Stimulated activated CD4-positive, alpha-beta T cell treated with anti-CD3 and anti-CD28 coated beads, Interleukin-2, amount 100 ng/mL, for 24 hours (primary cell): ENCODE measurements around the gene MAN2A2.
"Not testable (repeated sequence)": the region's sequence is repeated elsewhere in the genome, so short reads cannot be mapped to it uniquely, and the experiment has no call there.

Source experiments
- DNase-seq, 2 donors: peaks; one replicate each; pipeline ENCODE4 v3.0.0-alpha.2; 2020

MAN2A2 gene

DNA sequence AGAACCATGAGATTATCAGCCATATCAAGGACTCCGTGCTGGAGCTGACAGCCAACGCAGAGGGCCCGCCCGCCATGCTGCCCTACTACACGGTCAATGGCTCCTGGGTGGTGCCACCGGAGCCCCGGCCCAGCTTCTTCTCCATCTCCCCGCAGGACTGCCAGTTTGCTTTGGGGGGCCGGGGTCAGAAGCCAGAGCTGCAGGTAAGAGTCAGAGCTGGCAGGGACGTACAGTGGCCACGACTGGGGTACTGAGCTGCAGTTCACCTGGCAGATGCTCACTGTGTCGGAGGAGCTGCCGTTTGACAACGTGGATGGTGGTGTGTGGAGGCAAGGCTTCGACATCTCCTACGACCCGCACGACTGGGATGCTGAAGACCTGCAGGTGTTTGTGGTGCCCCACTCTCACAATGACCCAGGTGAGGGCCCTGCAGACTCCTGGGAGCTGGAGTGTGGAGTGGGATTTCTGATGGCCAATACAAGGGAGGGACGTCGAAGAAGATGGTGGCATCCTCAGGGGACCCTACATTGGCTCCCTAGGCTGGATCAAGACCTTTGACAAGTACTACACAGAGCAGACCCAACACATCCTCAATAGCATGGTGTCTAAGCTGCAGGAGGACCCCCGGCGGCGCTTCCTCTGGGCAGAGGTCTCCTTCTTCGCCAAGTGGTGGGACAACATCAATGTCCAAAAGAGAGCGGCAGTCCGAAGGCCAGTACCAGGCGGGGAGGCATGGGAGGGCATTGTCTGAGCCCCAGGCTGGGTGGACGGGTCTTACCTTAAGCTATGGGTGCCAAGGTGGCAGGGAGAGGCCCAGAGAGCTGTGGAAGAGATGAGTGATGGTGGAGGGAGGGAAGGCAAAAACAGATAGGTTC, 2.4 kb downstream of the MAN2A2 start:
- no peak for DNase-seq

DNA sequence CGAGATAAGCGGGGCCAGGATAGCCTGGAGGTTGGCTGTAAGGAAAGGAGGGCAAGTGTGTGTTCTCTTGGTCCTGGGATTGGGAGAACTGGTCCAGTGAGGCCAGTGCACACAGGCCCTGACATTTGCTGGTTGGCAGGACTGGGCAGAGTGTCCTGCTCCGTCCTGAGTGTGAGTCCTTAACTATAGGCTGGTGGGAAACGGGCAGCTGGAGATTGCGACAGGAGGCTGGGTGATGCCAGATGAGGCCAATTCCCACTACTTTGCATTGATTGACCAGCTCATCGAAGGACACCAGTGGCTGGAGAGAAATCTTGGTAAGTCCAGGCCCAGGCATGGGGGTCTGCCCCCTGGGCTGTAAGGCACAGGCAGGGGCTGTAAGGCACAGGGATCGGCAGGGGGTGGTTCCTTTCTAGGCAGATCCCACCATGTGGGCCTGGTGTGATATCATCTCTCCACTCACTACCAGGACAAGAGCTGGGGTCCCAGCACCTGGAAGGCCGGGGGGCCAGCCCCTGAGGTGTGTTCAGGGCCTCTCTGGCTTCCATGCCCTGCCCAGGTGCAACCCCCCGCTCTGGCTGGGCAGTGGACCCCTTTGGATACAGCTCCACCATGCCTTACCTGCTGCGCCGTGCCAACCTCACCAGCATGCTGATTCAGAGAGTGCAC, 3.2 kb downstream of the MAN2A2 start:
- no peak for DNase-seq

DNA sequence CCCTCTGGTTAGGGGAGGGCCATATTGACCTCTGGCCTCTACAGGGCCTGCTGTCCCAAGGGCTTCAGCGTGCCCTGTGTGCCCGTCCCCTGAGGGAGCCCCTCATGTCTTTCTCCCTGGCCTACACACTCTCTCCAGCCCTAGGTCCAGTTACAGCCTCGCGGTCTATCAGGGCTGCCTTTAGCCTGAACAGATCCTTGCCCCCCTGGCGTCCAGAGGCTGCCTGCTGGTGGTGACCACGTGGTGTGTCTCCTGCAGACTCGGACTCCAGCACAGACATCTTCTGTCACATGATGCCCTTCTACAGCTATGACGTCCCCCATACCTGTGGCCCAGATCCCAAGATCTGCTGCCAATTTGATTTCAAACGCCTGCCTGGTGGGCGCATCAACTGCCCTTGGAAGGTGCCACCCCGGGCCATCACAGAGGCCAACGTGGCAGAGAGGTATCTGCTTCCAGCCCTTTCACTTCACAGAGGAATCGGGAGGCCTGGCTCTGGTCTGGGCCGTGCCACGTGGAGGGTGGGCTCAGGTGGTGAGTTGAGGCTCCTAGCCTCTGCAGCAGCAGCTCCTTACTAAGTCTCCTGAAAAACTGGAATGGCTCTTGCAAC, 4.1 kb downstream of the MAN2A2 start:
- DNase-seq = no peak

DNA sequence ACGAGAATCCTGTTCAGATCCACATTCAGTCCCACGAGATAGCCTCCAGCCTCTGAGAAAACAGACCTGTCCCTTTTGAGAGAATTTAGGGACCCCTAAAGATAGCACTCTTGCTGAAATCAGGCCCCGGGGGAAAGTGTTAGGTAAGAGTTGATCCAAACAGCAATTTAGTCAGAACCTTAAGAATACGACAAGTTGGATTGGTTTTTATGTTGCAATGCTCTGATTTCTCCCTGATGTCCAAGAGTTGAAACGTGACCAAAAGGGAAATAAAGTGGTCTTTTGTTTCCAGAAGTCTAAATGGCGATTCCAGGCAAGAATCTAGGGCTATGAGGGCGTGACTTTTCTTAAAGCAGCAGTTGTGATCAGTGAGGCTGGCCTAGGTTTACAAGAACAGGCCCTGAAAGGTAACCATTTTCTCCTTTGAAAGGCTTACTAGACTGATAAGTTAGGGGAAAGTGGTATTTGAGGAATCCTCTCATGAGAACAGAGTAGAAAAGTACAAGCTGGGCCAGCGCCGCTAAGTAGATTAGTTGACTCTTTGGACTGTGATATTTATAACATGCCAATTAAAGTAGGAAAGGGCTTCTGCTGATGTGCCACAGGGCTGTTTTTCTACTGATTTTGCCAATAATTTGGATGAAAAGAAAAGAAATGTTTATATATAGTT, 4.9 kb downstream of the MAN2A2 start:
- no peak for DNase-seq

DNA sequence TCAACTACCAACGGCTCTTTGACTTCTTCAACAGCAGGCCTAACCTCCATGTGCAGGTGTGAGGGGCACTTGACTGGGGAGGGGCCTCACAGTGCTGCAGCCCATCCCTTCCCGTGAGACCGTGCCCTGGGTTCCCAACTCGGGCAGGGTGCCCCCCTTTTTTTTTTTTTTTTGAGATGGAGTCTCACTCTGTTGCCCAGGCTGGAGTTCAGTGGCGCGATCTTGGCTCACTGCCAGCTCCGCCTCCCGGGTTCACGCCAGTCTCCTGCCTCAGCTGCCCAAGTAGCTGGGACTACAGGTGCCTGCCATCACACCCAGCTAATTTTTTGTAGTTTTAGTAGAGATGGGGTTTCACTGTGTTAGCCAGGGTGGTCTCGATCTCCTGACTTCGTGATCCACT, 6.3 kb downstream of the MAN2A2 start:
- not testable (repeated sequence) for DNase-seq

DNA sequence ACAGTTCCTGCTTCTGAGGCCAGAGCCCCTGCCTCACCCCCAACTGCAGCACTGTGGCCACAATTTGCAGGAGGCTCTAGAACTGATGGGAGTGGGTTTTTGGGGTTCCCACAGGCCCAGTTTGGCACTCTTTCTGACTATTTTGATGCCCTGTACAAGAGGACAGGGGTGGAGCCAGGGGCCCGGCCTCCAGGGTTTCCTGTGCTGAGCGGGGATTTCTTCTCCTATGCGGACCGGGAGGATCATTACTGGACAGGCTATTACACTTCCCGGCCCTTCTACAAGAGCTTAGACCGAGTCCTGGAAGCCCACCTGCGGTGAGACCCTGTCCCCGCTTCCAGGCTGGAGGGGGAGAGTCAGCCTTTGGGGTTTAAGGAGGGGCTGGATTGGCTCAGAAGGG, 6.9 kb downstream of the MAN2A2 start:
- DNase-seq = no peak

DNA sequence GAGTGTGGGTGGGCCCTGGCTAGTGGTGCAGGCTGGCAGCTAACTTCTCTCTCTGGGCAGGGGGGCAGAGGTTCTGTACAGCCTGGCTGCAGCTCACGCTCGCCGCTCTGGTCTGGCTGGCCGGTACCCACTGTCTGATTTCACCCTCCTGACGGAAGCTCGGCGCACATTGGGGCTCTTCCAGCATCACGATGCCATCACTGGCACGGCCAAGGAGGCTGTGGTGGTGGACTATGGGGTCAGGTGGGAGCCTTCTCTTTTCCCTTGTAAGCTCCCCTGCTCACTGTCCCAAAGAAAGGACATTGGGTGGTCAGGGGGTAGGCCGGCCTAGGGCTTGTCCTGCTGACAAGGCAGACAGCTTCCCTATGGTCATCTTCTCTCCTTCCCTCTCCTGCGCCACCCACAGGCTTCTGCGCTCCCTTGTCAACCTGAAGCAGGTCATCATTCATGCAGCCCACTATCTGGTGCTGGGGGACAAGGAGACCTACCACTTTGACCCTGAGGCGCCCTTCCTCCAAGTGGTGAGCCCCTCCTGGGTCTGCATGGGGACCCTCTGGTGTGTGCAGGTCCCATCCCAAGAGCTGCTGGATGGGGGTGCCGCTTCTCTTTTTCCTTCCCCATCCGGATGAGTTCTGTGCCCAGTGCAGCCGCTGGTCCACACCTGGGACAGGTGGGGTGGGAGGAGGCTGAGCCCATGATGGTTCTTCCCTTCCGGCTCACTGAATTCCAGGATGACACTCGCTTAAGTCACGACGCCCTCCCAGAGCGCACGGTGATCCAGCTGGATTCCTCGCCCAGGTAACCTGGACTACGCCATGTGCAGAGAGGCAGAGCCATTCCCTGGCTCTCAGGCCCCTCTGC, 7.6 kb downstream of the MAN2A2 start:
- no peak for DNase-seq

DNA sequence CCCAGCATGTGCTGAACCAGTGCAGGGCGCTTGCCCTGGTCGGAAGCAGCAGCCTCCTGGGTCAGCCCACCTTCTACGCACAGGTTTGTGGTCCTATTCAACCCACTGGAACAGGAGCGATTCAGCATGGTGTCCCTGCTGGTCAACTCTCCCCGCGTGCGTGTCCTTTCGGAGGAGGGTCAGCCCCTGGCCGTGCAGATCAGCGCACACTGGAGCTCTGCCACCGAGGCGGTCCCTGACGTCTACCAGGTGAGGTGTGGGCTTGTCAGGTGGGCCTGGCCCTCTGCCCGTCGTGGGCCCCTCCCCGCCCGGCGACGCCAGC, 8.2 kb downstream of the MAN2A2 start:
- DNase-seq = no peak

DNA sequence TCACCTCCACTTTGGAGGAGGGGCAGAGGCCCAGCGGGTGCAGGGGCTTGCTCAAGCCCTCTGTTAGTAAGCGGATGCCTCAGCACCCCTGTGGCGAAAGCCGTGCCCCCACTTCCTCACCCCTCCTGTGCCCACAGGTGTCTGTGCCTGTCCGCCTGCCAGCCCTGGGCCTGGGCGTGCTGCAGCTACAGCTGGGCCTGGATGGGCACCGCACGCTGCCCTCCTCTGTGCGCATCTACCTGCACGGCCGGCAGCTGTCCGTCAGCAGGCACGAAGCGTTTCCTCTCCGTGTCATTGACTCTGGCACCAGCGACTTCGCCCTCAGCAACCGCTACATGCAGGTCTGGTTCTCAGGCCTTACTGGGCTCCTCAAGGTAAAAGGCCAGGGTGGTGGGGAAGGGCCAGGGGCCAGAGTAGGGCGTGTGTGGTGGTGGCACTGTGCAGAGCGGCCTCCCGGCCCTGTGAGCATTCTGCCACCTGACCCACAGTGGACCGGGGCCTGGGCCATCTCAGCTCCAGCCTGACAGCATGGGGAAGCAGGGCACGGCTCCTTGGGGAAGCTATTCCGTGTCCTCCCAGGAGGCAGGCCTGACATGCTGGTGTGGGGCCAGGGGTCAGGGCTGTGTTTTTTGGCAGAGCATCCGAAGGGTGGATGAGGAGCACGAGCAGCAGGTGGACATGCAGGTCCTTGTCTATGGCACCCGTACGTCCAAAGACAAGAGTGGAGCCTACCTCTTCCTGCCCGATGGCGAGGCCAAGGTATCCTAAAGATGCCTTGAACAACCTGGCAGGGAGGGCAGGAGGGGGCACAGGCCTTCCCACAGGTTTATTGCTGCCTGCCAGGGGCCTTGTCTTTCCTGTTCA, 9.0 kb downstream of the MAN2A2 start:
- no peak for DNase-seq

DNA sequence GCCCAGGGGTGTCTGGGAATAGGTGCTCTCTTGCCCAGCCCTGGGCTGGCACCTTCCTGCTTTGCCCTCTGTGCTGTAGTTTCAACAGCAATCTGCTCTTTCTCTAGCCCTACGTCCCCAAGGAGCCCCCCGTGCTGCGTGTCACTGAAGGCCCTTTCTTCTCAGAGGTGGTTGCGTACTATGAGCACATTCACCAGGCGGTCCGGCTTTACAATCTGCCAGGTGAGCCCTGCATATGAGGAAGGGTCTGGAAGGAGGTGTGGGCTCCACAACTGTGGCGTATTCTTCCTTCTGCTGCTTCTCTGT, 9.6 kb downstream of the MAN2A2 start:
- no peak for DNase-seq

DNA sequence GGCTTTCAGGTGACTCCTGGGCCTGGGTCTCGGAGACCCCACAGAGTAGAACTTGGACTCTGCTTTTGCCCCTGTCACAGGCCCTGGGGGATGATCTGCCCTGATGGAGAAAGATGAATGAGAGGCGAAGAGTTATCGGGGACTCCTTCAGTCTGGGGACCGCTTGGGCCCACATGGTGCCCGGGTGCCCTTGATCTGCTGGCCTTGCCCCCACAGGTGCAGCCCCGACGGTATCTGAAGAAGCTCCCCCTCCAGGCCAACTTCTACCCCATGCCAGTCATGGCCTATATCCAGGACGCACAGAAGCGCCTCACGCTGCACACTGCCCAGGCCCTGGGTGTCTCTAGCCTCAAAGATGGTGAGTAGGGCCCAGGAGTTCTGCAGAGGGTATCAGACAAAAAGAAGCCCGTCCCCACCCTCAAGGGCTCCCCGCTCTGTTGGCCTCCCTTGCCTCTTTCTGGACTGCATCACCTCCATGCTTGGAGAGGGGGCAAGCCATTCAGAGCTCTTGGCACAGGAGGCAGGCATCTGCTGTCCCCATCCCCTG, 10.4 kb downstream of the MAN2A2 start:
- no peak for DNase-seq

DNA sequence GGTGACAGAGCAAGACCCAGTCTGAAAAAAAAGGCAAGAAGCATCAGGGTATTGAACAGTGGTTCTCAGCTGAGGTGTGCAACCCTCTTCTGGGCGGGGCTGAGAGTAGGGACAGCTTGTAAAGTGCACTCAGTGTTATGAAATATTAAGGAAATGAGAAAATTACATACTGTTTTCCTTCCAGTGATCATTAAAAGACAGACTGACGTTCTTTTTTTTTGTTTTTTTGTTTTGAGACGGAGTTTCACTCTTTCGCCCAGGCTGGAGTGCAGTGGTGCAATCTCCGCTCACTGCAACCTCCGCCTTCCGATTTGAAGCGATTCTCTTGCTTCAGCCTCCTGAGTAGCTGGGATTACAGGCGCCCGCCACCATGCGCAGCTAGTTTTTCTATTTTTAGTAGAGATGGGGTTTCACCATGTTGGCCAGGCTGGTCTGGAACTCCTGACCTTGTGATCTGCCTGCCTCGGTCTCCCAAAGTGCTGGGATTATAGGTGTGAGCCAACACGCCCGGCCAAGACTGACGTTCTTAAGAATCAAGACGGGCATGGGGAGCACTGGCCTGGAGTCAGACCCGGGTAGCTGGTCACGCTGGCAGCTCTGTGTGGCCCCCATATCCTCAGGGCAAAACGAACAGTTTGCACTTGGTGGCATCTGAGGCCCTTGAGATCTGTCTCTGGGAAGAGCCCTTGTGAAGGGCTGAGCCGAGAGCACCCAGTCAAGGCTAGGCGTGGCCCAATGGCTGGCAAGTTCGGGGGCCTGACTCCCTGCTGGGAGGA, 11.4 kb downstream of the MAN2A2 start:
- DNase-seq = no peak

DNA sequence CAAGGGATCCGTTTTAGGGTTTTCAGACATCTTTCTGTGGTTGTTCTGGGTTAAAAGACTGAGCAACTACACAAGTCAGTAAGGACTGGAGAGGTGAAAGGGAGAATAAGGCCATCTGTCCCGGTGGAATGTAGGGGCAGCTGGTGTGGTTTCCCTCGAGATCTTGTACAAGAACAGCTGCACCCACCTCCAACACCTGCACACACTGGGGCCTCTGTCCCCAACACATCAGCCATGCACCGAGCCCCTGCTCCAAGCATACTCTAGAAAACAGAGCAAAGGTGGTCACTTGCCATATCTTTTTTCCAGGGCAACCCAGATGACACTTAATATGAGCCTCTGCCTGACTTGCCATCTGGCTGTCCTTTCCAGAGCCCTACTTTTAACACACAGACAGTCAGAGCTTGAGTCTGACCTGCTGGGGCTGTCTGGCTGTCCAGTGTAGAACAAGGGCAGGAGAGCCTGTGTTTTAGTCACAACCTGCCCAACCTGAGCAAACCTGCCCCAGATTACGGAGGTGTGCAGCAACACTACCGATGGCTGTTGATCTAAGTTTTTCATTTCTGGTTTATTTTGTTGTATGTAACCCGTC, 12.2 kb downstream of the MAN2A2 start:
- DNase-seq = no peak

DNA sequence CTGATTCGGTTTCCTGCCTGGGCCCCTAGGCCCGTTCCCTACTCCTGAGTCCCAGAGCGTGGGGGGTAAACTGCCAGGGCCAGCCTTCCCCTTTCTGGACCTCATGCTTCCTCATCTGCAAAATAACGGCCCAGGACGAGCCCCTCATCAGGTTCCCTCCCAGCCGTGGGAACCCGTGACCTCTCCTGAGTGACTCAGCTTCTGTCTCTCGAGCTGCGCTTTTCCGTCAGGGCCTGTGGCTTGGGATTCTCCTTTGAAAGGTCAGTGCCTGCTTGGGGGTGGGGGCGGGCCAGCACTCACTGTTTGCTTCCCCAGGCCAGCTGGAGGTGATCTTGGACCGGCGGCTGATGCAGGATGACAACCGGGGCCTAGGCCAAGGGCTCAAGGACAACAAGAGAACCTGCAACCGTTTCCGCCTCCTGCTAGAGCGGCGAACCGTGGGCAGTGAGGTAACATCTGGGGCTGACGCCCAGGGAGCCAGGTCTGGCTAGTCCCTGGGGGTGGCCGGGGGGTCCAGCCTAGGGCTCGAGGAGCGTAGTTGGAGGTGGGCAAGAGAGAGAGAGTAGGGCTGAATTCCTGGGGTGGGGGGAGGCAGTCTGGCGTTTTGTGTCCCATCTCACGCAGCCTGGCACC, 12.8 kb downstream of the MAN2A2 start:
- DNase-seq = no peak

DNA sequence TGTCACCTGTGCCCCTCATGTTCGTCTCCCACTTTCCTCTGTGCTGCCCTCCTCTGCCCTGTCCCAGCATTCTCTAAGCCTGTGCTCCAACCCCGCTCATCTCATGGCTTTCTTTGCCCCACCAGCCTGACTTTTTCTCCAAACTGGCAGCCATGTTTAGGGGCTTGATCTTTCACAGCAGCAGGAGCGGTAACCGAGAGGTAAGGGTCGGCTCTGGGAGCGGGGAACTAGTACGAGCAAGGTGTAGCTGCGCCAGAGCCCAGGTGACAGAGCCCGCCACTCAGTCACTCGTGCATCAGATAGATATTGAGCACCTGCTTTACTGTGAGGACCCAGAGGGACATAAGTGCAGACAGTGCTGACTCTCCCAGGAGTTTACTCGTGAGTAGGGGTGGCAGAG, 13.4 kb downstream of the MAN2A2 start:
- DNase-seq = no peak

DNA sequence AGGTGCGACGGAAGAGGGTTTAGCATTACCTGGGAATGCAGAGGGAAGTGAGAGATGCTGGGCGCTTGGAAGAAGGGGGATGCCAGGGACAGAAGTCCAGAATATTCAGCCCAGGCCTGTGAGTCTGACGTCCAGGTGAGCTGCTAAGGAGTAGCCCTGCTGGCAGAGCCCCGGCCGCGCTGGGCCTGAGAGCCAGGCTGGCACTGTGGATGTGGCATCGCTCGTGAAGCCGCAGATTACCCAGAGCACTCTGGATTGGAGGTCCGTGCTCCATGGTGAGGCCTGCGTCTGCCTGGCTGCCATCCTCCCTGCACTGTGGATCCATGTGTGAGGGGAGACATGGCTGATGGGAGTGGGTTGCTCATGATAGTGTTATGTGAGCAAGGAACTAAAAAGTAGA, 14.5 kb downstream of the MAN2A2 start:
- no peak for DNase-seq

DNA sequence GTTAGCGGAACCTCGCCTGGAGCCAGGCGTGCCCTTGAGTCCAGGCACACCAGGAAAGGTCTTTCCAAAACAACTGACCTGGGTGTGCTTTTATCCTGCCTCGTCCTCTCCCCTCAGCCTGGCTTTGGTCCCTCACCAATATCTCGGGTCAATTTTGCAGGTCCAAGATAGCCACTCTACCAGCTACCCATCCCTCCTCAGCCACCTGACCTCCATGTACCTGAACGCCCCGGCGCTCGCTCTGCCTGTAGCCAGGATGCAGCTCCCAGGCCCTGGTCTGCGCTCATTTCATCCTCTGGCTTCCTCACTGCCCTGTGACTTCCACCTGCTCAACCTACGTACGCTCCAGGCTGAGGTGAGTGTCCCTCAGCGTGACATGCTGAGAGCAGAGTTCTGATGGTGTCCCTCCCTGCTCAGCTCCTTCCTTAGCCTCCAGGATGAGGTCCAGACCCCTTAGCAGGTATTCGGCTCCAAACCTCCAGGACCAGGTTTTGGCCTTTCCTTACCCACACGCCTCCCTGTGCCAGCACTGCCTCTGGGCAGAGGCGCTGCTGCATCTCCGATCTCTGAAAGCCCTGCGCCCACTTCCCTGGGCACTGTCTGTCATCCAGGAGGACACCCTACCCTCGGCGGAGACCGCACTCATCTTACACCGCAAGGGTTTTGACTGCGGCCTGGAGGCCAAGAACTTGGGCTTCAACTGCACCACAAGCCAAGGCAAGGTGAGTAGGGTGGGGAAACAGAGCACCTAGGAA, 15.1 kb downstream of the MAN2A2 start:
- DNase-seq = no peak

DNA sequence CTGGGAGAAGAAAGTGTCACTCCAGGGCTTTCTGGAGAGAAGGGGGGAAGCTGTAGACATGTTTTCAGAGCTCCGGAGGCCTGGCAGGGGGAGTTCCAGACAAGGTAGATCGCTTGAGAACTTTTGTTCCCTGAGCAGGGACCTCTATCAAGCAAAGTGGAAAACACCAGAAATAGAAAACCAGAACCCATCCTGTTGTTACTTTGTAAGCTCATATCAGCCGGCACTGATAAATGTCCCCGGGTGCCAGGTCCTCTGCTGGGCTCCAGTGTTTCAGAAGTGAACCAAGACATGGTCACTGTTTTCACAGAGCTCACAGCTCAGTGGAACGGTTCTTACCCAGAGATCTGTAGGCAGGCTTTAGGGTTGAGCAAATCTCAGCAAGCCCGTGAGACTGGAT, 15.7 kb downstream of the MAN2A2 start:
- no peak for DNase-seq

DNA sequence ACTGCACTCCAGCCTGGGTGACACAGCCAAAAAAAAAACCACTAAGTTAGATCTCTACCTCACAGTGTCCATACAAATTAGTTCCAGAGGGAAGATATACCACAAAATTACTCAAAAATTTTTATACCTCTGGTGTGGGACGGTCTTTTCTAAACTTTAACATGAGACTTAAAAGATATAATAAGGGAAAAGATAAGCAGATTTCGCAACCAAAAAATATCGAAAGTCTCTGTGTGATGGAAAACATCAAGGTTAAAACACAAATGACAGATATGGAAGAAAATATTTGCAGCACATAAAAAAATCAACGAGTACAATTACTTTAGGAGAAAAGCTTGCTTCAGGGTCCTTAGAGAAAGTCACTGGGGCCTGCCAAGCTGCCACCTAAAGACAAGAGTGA, 18.8 kb downstream of the MAN2A2 start:
- no peak for DNase-seq
